ENCODE measurements around the gene ZBTB38. TPM values are rescaled to one million over a fixed set of nuclear protein-coding genes. Genes with fewer than 3 reads are reported as not detected.

ZBTB38 gene
- total and polyA plus RNA-seq, 2 of the 13 experiments (the other 11 are each of a cell fraction or from before 2014, with no cell fraction given) = 26.8 to 51.7 TPM

- TF ChIP-seq RFXANK (CRISPR knock-in tag; IDR thresholded peaks at IDR 0.05) (peak; percentile 28; the same call in 1 of the 2 replicates), MEIS1 (CRISPR knock-in tag; IDR thresholded peaks at IDR 0.05; ENCODE audit: borderline replicate concordance) (no peak), KDM4B (CRISPR knock-in tag; IDR thresholded peaks at IDR 0.05) (no peak), TFE3 (CRISPR knock-in tag; IDR thresholded peaks at IDR 0.05) (peak; percentile 94), PHF21A (CRISPR knock-in tag; IDR thresholded peaks at IDR 0.05) (peak; percentile 88), FOXJ3 (CRISPR knock-in tag; IDR thresholded peaks at IDR 0.05; ENCODE audit: borderline replicate concordance) (peak; percentile 84; the same call in 1 of the 2 replicates), NCOR1 (IDR thresholded peaks at IDR 0.05; ENCODE audit: borderline replicate concordance, low read length) (peak; percentile 87; the same call in 1 of the 2 replicates), ZNF225 (CRISPR knock-in tag; IDR thresholded peaks at IDR 0.05) (no peak), SP5 (CRISPR knock-in tag; IDR thresholded peaks at IDR 0.05; ENCODE audit: borderline replicate concordance, low read depth) (no peak), MLLT10 (CRISPR knock-in tag; IDR thresholded peaks at IDR 0.05) (no peak), DR1 (CRISPR knock-in tag; IDR thresholded peaks at IDR 0.05) (no peak), KDM5A (IDR thresholded peaks at IDR 0.05; ENCODE audit: borderline replicate concordance, low read length) (no peak), RFX1 (IDR thresholded peaks at IDR 0.05) (no peak), HMG20A (CRISPR knock-in tag; IDR thresholded peaks at IDR 0.05; ENCODE audit: borderline replicate concordance) (peak; percentile 44; the same call in 1 of the 2 replicates), ZNF337 (CRISPR knock-in tag; IDR thresholded peaks at IDR 0.05; ENCODE audit: borderline replicate concordance, low read depth) (no peak), ISL2 (CRISPR knock-in tag; IDR thresholded peaks at IDR 0.05) (peak; percentile 73), HNRNPK (IDR thresholded peaks at IDR 0.05; ENCODE audit: low read depth, low read length, poor library complexity, severe bottlenecking) (no peak), MED13 (CRISPR knock-in tag; IDR thresholded peaks at IDR 0.05) (0 out of 2 replicates have a peak, but pooled peaks have one; percentile 34), CBX5 (CRISPR knock-in tag; IDR thresholded peaks at IDR 0.05; ENCODE audit: borderline replicate concordance) (no peak), NFRKB (IDR thresholded peaks at IDR 0.05) (no peak), ZNF253 (CRISPR knock-in tag; IDR thresholded peaks at IDR 0.05; ENCODE audit: borderline replicate concordance) (no peak), ZBTB1 (CRISPR knock-in tag; IDR thresholded peaks at IDR 0.05; ENCODE audit: borderline replicate concordance) (no peak)
- TF ChIP-seq, protein P1, sequence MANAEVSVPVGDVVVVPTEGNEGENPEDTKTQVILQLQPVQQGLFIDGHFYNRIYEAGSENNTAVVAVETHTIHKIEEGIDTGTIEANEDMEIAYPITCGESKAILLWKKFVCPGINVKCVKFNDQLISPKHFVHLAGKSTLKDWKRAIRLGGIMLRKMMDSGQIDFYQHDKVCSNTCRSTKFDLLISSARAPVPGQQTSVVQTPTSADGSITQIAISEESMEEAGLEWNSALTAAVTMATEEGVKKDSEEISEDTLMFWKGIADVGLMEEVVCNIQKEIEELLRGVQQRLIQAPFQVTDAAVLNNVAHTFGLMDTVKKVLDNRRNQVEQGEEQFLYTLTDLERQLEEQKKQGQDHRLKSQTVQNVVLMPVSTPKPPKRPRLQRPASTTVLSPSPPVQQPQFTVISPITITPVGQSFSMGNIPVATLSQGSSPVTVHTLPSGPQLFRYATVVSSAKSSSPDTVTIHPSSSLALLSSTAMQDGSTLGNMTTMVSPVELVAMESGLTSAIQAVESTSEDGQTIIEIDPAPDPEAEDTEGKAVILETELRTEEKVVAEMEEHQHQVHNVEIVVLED (CRISPR knock-in tag; IDR thresholded peaks at IDR 0.05; ENCODE audit: borderline replicate concordance) = peak; percentile 31; the same call in 1 of the 2 replicates
- TF ChIP-seq, protein P2, sequence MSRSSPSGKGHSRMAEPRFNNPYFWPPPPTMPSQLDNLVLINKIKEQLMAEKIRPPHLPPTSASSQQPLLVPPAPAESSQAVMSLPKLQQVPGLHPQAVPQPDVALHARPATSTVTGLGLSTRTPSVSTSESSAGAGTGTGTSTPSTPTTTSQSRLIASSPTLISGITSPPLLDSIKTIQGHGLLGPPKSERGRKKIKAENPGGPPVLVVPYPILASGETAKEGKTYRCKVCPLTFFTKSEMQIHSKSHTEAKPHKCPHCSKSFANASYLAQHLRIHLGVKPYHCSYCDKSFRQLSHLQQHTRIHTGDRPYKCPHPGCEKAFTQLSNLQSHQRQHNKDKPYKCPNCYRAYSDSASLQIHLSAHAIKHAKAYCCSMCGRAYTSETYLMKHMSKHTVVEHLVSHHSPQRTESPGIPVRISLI (CRISPR knock-in tag; IDR thresholded peaks at IDR 0.05; ENCODE audit: borderline replicate concordance) = peak; percentile 35; the same call in 1 of the 2 replicates
- TF ChIP-seq, protein P3, sequence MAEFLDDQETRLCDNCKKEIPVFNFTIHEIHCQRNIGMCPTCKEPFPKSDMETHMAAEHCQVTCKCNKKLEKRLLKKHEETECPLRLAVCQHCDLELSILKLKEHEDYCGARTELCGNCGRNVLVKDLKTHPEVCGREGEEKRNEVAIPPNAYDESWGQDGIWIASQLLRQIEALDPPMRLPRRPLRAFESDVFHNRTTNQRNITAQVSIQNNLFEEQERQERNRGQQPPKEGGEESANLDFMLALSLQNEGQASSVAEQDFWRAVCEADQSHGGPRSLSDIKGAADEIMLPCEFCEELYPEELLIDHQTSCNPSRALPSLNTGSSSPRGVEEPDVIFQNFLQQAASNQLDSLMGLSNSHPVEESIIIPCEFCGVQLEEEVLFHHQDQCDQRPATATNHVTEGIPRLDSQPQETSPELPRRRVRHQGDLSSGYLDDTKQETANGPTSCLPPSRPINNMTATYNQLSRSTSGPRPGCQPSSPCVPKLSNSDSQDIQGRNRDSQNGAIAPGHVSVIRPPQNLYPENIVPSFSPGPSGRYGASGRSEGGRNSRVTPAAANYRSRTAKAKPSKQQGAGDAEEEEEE (CRISPR knock-in tag; IDR thresholded peaks at IDR 0.05; ENCODE audit: borderline replicate concordance) = no peak
Observed at GRCh38 chr3:141400073-141400971, 32.0 kb downstream of the ZBTB38 start (continued).

All from HepG2 (cell line).